Tibial nerve (tissue), 3 donors: ENCODE measurements around the gene GAP43.

Experiments used
- POLR2A ChIP-seq, 2 donors: fragments of 450-650 bp; IDR thresholded peaks; one replicate each; pipeline ENCODE4 v1.6.1; 2017; ENCODE audit warnings: antibody characterized with exemption in 2 of 2, mild to moderate bottlenecking in 2 of 2, moderate library complexity in 2 of 2
- TF ChIP-seq, protein P1 (sequence below), 5 experiments: fragments of 200-600 bp in 3 of 5; fragments of 450-650 bp in 2 of 5; sonication (generic) in 3 of 5; IDR thresholded peaks; one replicate each; pipeline ENCODE4 v1.5.1; 2016 to 2019; ENCODE audit warnings: antibody characterized with exemption in 5 of 5, mild to moderate bottlenecking in 3 of 5, moderate library complexity in 2 of 5

DNA sequence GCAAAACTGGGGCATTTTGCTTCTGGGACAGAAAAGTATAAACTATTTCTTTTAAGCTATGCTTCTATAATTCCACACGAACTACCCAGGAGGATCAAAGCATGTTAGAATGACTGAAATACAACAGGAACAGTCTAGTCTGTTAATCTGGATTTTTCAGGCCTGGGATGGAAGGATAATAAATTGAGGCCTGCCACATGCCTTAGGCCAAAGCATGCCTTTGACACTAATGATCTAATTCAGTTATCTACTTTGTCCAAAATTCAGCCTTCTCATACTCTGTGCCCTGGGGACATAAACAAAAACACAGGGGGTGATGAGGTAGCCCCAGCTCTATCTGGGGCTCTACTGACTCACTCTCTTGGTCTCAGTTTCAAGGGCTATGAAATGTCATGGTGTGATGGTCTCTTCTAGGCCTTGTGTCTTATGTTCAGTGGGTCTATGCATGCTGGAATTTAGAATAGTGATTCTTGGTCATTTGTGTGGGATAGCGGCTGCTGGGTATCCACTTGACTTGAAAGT is 32.5 kb downstream of the GAP43 start:
- TF ChIP-seq, protein P1, sequence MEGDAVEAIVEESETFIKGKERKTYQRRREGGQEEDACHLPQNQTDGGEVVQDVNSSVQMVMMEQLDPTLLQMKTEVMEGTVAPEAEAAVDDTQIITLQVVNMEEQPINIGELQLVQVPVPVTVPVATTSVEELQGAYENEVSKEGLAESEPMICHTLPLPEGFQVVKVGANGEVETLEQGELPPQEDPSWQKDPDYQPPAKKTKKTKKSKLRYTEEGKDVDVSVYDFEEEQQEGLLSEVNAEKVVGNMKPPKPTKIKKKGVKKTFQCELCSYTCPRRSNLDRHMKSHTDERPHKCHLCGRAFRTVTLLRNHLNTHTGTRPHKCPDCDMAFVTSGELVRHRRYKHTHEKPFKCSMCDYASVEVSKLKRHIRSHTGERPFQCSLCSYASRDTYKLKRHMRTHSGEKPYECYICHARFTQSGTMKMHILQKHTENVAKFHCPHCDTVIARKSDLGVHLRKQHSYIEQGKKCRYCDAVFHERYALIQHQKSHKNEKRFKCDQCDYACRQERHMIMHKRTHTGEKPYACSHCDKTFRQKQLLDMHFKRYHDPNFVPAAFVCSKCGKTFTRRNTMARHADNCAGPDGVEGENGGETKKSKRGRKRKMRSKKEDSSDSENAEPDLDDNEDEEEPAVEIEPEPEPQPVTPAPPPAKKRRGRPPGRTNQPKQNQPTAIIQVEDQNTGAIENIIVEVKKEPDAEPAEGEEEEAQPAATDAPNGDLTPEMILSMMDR (IDR thresholded peaks at IDR 0.05): no peak
- TF ChIP-seq POLR2A (IDR thresholded peaks at IDR 0.05): no peak
